OCI-LY1 (cell line): ENCODE data around the gene CDK5R2.

ENCODE experiments used
- EZH2 ChIP-seq: fragments of 200-600 bp; sonication (generic), shearing (Covaris generic); IDR thresholded peaks from 2 replicates; pipeline ENCODE4 v1.8.0; 2017; ENCODE audit warnings: borderline replicate concordance, mixed run types, mild to moderate bottlenecking, antibody characterized with exemption, low read length, moderate library complexity, mixed read lengths
- TF ChIP-seq, protein P1 (sequence below): fragments of 200-600 bp; sonication (generic), shearing (Covaris generic); IDR thresholded peaks from 2 replicates; pipeline ENCODE4 v1.5.1; 2017; ENCODE audit warnings: mild to moderate bottlenecking, antibody characterized with exemption, low read length, moderate library complexity, mixed read lengths

DNA sequence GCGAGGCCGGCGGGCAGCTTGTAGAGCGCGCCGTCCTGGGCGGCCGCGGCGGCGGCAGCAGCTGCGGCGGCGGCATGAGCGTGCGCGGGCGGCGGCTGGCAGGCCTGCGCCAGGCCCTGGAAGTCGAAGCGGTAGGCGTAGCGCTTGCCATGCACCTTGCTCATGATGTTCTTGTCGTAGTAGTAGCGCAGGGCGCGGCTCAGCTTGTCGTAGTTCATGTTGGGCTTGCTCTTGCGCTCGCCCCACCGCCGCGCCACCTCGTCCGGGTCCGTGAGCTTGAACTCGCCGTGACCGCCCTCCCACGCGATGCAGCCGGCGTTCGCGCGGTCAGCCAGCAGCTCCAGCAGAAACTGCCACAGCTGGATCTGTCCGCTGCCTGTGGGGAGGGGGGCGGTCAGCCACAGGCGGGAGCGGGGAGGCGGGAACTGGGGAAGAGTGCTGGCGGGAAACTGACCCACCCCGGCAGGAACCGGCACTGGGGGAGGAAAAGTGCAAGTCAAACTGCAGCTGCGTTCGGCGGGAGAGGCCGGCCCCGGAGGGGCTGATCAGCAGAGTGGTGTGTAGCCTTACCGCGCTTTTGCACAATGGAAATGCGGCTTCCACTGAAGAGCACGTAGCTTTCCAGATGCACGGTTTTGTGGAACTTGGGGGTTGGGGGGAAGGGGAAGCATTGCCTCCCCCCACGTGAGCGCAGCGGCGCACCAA is 22.6 kb downstream of the CDK5R2 start:
- TF ChIP-seq, protein P1, sequence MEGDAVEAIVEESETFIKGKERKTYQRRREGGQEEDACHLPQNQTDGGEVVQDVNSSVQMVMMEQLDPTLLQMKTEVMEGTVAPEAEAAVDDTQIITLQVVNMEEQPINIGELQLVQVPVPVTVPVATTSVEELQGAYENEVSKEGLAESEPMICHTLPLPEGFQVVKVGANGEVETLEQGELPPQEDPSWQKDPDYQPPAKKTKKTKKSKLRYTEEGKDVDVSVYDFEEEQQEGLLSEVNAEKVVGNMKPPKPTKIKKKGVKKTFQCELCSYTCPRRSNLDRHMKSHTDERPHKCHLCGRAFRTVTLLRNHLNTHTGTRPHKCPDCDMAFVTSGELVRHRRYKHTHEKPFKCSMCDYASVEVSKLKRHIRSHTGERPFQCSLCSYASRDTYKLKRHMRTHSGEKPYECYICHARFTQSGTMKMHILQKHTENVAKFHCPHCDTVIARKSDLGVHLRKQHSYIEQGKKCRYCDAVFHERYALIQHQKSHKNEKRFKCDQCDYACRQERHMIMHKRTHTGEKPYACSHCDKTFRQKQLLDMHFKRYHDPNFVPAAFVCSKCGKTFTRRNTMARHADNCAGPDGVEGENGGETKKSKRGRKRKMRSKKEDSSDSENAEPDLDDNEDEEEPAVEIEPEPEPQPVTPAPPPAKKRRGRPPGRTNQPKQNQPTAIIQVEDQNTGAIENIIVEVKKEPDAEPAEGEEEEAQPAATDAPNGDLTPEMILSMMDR, result no peak
- TF ChIP-seq EZH2, result no peak
